H1 (cell line): ENCODE measurements around the gene VASN. TPM values are rescaled to one million over a fixed set of nuclear protein-coding genes. Genes with fewer than 3 reads are reported as not detected.

Source experiments
- NANOG ChIP-seq: IDR thresholded peaks from 2 replicates; pipeline ENCODE4 v1.6.1; 2011; ENCODE audit warnings: low read length, low read depth, mild to moderate bottlenecking, inconsistent platforms; ENCODE audit not compliant: insufficient read depth, poor library complexity, severe bottlenecking
- SIN3A ChIP-seq, 2 experiments: IDR thresholded peaks in 1 of 2; conservative IDR thresholded peaks in 1 of 2; 2 replicates each; pipeline ENCODE4 v1.6.1; 2011 to 2012; ENCODE audit warnings: low read length in 2 of 2, improper control_type of control experiment in 1 of 2, low read depth in 1 of 2, mild to moderate bottlenecking in 1 of 2
- polyA plus RNA-seq, 7 experiments: library from polyadenylated mRNA; depleted of rRNA in 3 of 7; stranded (reverse) in 5 of 7; unstranded in 2 of 7; fragments of >200 nt in 5 of 7; fragments of 200-250 nt in 2 of 7; gene quantifications; 1 replicate in 5 of 7; 2 replicates in 1 of 7; 4 replicates in 1 of 7; pipeline versions ENCODE4 v1.2.1 to v1.2.3, GENCODE V29; 2011 to 2013; ENCODE audit warnings: missing spikeins in 2 of 7, mixed read lengths in 2 of 7
- total RNA-seq: library from RNA; stranded (reverse); fragmentation: NEBNext Ultra II Directional; extraction: Animal tissue kit (Norgen Biotek cat#: 25700); gene quantifications from 2 replicates; pipeline ENCODE4 v1.2.1, GENCODE V29; 2021

VASN gene
- total and polyA plus RNA-seq, 2 of the 8 experiments (the other 6 are each of a cell fraction or from before 2014, with no cell fraction given): 9.6 to 11.3 TPM

GRCh38 chr16:4347765-4348509 lies 23.7 kb upstream of the VASN start (continued):
- TF ChIP-seq SIN3A (conservative IDR thresholded peaks at IDR 0.05 in 1 of 2, IDR thresholded peaks at IDR 0.05 in 1 of 2; ENCODE audit: low read depth in 1 of 2, low read length in 2 of 2) (no peak), NANOG (no peak)
